Mammary epithelial cell (primary cell): Measurements from ENCODE around the gene SLC25A6.

Experiments used
- CTCF ChIP-seq, 2 donors: IDR thresholded peaks in 1 of 2; conservative IDR thresholded peaks in 1 of 2; 2 replicates each; pipeline ENCODE4 v1.5.1; 2011 to 2012; ENCODE audit warnings: inconsistent platforms in 2 of 2, low read length in 2 of 2, mild to moderate bottlenecking in 2 of 2, control low read depth in 1 of 2, low read depth in 1 of 2; ENCODE audit not compliant: insufficient read depth in 1 of 2; ENCODE audit errors: extremely low read depth in 1 of 2
- EZH2 ChIP-seq: IDR thresholded peaks from 2 replicates; pipeline ENCODE4 v1.6.1; 2012; ENCODE audit warnings: low read length, inconsistent platforms, borderline replicate concordance

- TF ChIP-seq CTCF (conservative IDR thresholded peaks at IDR 0.05 in 1 of 2, IDR thresholded peaks at IDR 0.05 in 1 of 2; ENCODE audit: extremely low read depth in 1 of 2, insufficient read depth in 1 of 2, low read depth in 1 of 2, low read length in 2 of 2) = no peak
- TF ChIP-seq EZH2 = no peak
Measured at GRCh38 chrX:1389993-1390285, 2.0 kb downstream of the SLC25A6 start.
